HepG2 (cell line): ENCODE results near the gene GABRG3.

ENCODE experiments used
- BRF2 ChIP-seq: sonication (generic); formaldehyde crosslinking; IDR thresholded peaks from 2 replicates; pipeline ENCODE4 v1.8.1; 2022; ENCODE audit warnings: mild to moderate bottlenecking, missing genetic modification reagents
- CTCF ChIP-seq: sonication (generic); formaldehyde crosslinking; IDR thresholded peaks from 2 replicates; pipeline ENCODE4 v1.5.0; 2020; ENCODE audit warnings: mild to moderate bottlenecking, missing genetic modification reagents, moderate library complexity
- E2F1 ChIP-seq: sonication (generic); formaldehyde crosslinking; IDR thresholded peaks from 2 replicates; pipeline ENCODE4 v1.5.0; 2020; ENCODE audit warnings: missing genetic modification reagents
- EZH2 ChIP-seq: conservative IDR thresholded peaks from 2 replicates; pipeline ENCODE4 v1.6.1; 2012; ENCODE audit warnings: mild to moderate bottlenecking, low read depth, low read length, moderate library complexity
- GLI4 ChIP-seq: sonication (generic); formaldehyde crosslinking; IDR thresholded peaks from 2 replicates; pipeline ENCODE4 v1.5.1; 2020; ENCODE audit warnings: missing genetic modification reagents, mild to moderate bottlenecking, moderate library complexity, borderline replicate concordance
- HDAC6 ChIP-seq: fragments of 200-600 bp; sonication (generic); IDR thresholded peaks from 2 replicates; pipeline ENCODE4 v1.7.0; 2017; ENCODE audit warnings: mild to moderate bottlenecking, antibody characterized with exemption, low read length, low read depth
- HNRNPL ChIP-seq: fragments of 200-400 bp; formaldehyde crosslinking; IDR thresholded peaks from 2 replicates; pipeline ENCODE4 v1.6.1; 2017; ENCODE audit warnings: mild to moderate bottlenecking, low read depth, low read length
- NFRKB ChIP-seq: fragments of 450-650 bp; IDR thresholded peaks from 2 replicates; pipeline ENCODE4 v1.6.1; 2017
- NR0B2 ChIP-seq: sonication (generic); formaldehyde crosslinking; IDR thresholded peaks from 2 replicates; pipeline ENCODE4 v1.4.0; 2020; ENCODE audit warnings: mild to moderate bottlenecking, missing genetic modification reagents
- POLR2AphosphoS5 ChIP-seq: IDR thresholded peaks from 2 replicates; pipeline ENCODE4 v1.6.1; 2012; ENCODE audit warnings: low read depth, low read length
- SNRNP70 ChIP-seq: fragments of 200-400 bp; formaldehyde crosslinking; IDR thresholded peaks from 2 replicates; pipeline ENCODE4 v1.6.1; 2017; ENCODE audit warnings: mild to moderate bottlenecking, low read depth, low read length, moderate library complexity
- ZNF382 ChIP-seq: sonication (generic); formaldehyde crosslinking; IDR thresholded peaks from 2 replicates; pipeline ENCODE4 v1.5.0; 2020; ENCODE audit warnings: missing genetic modification reagents, mild to moderate bottlenecking, borderline replicate concordance
- ZNF512 ChIP-seq: sonication (generic); formaldehyde crosslinking; IDR thresholded peaks from 2 replicates; pipeline ENCODE4 v1.4.0; 2020; ENCODE audit warnings: mild to moderate bottlenecking, missing genetic modification reagents

- no peak for TF ChIP-seq BRF2 (CRISPR knock-in tag)
- TF ChIP-seq POLR2AphosphoS5 = no peak
- TF ChIP-seq HDAC6 = no peak
- no peak for TF ChIP-seq ZNF382 (CRISPR knock-in tag)
- TF ChIP-seq CTCF = no peak
- no peak for TF ChIP-seq HNRNPL
- TF ChIP-seq SNRNP70 = no peak
- TF ChIP-seq ZNF512 (CRISPR knock-in tag) = no peak
- TF ChIP-seq NFRKB = no peak
- TF ChIP-seq GLI4 (CRISPR knock-in tag) = no peak
- no peak for TF ChIP-seq E2F1 (CRISPR knock-in tag)
- TF ChIP-seq EZH2 = no peak
- no peak for TF ChIP-seq NR0B2 (CRISPR knock-in tag)
Observed at GRCh38 chr15:27426805-27427204, 455.8 kb downstream of the GABRG3 start.
